Fibroblast of the aortic adventitia (primary cell): ENCODE measurements around the gene MYOF. TPM values are rescaled to one million over a fixed set of nuclear protein-coding genes. Genes with fewer than 3 reads are reported as not detected.
"Not testable (repeated sequence)": the region's sequence is repeated elsewhere in the genome, so short reads cannot be mapped to it uniquely, and the experiment has no call there.

Source experiments
- DNase-seq: peaks from one replicate; pipeline ENCODE4 v3.0.0-alpha.2; 2010; ENCODE audit warnings: low read depth
- H3K4me3 ChIP-seq: 2 replicates; pipeline ENCODE4 v1.5.1; 2011; ENCODE audit warnings: low read depth, mild to moderate bottlenecking, control low read depth, low read length, moderate library complexity
- total RNA-seq: library from RNA; depleted of rRNA; stranded (reverse); fragments of >200 nt; gene quantifications from 2 replicates; pipeline ENCODE4 v1.2.3, GENCODE V29; 2012; ENCODE audit warnings: low replicate concordance
- TF ChIP-seq, protein P1 (sequence below): IDR thresholded peaks from 2 replicates; pipeline ENCODE4 v1.5.1; 2011; ENCODE audit warnings: mild to moderate bottlenecking, low read length, control low read depth, inconsistent platforms; ENCODE audit not compliant: insufficient read depth

MYOF gene
- total RNA-seq, 1 donor = 381 TPM

DNA sequence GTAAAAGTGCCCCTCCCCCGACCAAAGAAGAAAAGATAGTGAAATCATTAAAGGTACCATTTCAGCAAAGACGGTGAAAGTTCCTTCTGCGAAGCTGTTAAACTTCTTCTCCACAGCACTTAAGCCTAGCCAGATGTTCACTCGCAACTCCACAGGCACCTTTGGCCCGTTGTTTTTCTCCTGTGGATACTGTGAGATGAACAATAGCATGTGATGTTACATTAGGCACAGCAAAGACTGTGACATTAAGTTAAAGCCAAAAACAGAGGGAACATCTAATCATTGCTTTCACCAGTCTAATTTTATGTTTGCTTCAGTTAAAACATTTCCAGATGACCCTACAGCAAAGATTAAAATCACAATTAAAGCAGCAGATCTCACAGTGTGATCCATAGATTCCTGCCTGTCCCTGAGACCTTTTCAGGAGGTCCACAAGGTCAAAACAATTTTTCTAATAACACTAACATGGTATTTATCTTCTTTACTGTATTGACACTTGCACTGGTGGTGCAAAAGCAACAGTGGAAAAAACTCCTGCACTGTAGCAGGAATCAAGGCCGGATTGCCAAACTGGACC, 112.5 kb downstream of the MYOF start:
- no peak overlapping the region for H3K4me3 ChIP-seq
- no peak for DNase-seq
- TF ChIP-seq, protein P1, sequence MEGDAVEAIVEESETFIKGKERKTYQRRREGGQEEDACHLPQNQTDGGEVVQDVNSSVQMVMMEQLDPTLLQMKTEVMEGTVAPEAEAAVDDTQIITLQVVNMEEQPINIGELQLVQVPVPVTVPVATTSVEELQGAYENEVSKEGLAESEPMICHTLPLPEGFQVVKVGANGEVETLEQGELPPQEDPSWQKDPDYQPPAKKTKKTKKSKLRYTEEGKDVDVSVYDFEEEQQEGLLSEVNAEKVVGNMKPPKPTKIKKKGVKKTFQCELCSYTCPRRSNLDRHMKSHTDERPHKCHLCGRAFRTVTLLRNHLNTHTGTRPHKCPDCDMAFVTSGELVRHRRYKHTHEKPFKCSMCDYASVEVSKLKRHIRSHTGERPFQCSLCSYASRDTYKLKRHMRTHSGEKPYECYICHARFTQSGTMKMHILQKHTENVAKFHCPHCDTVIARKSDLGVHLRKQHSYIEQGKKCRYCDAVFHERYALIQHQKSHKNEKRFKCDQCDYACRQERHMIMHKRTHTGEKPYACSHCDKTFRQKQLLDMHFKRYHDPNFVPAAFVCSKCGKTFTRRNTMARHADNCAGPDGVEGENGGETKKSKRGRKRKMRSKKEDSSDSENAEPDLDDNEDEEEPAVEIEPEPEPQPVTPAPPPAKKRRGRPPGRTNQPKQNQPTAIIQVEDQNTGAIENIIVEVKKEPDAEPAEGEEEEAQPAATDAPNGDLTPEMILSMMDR = no peak

- TF ChIP-seq, protein P1 = no peak
- DNase-seq = peak; percentile 62
- H3K4me3 ChIP-seq = no peak overlapping the region
Observed at GRCh38 chr10:93368210-93368609, 113.9 kb downstream of the MYOF start.

DNA sequence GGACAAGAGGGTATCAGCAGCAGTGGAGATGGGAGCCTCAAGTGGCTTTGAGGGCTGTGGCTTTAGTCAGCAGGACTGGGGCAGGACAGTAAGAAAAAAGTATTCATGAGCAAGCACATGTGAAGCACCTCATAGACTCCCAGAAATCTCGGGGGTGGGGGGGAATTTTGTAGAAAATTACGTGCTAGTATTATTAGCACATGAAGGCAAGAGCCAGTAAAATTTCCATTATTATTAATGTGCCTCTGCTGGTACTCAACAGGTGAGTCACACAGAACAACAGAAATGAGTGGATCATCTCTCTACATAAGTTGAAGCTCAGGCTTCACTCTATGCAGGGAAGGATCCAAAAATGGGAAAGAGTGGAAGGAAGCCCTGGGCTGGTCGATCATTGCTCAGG, 114.5 kb downstream of the MYOF start:
- H3K4me3 ChIP-seq = no peak overlapping the region
- TF ChIP-seq, protein P1 = no peak
- no peak for DNase-seq

DNA sequence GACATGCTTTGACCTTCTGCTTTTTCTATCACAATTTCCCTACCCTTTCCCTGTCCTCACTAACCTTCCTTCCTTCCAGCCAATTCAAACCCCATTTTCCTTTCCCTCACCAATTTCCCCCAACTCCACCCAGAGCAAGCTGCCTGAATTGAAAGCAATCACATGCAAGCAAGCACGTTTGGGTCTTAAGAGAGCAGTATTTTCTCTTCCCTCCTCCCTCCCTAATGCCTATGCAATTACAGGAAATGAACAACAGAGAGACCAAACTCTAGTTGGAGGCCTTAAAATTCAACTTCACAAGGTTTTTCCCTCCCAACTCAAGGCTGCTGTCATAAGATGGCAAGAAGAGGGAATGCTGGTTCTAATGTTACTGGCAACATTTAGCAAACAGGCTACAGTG, 117.2 kb downstream of the MYOF start:
- H3K4me3 ChIP-seq = no peak overlapping the region
- TF ChIP-seq, protein P1 = no peak
- peak; percentile 31 for DNase-seq

- no peak for DNase-seq
- TF ChIP-seq, protein P1 = no peak
Observed at GRCh38 chr10:93363891-93364648, 118.1 kb downstream of the MYOF start.

GRCh38 chr10:93358398-93358797, 123.7 kb downstream of the MYOF start:
- not testable (repeated sequence) for DNase-seq, H3K4me3 ChIP-seq

More at GRCh38 chr10:93363891-93364648, 118.1 kb downstream of the MYOF start:
- no peak overlapping the region for H3K4me3 ChIP-seq

DNA sequence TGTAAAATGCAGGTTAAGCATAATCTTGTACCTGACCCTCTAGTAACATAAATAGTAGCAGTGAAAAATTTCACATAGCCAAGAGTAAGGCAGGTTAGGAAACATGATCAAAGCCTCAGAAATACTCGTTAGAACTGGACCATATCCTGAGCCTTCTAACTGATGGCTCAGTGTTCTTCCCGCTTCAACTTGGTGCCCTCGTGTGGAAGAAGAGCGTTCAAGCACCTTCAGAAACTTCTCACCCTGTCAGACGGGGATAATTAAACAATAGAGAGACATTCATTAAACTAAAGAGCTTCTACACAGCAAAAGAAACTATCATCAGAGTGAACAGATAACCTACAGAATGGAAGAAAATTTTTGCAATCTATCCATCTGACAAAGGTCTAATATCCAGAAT, 124.5 kb downstream of the MYOF start:
- TF ChIP-seq, protein P1 = peak; percentile 63
- H3K4me3 ChIP-seq = no peak overlapping the region
- DNase-seq = peak; percentile 42
